GM23338 (cell line): ENCODE data around the gene MAPK7.

Experiments
- CREB1 ChIP-seq: fragments of 250-450 bp; sonication (Bioruptor Pico); IDR thresholded peaks from 2 replicates; pipeline ENCODE4 v1.5.0; 2020; ENCODE audit warnings: low read depth, mild to moderate bottlenecking, moderate library complexity
- CTCF ChIP-seq, 2 experiments: fragments of 200-600 bp in 1 of 2; sonication (generic) in 1 of 2; conservative IDR thresholded peaks; 2 replicates each; pipeline versions ENCODE4 v1.5.1 to v1.6.1; 2016 to 2017; ENCODE audit warnings: antibody characterized with exemption in 2 of 2, low read depth in 2 of 2, mild to moderate bottlenecking in 2 of 2, moderate library complexity in 1 of 2
- EZH2 ChIP-seq: fragments of 200-600 bp; sonication (generic); IDR thresholded peaks from one replicate; pipeline ENCODE4 v1.8.0; 2017; ENCODE audit warnings: antibody characterized with exemption, mild to moderate bottlenecking, low read depth; ENCODE audit not compliant: unreplicated experiment
- EZH2phosphoT487 ChIP-seq: fragments of 200-600 bp; sonication (generic); IDR thresholded peaks from one replicate; pipeline ENCODE4 v1.8.1; 2018; ENCODE audit warnings: antibody characterized with exemption; ENCODE audit not compliant: unreplicated experiment
- POLR2AphosphoS5 ChIP-seq: IDR thresholded peaks from 2 replicates; pipeline ENCODE4 v1.6.1; 2016; ENCODE audit warnings: antibody characterized with exemption, low read depth
- TF ChIP-seq, protein P1 (sequence below): IDR thresholded peaks from one replicate; pipeline ENCODE4 v1.6.1; 2018; ENCODE audit warnings: antibody characterized with exemption; ENCODE audit not compliant: unreplicated experiment
- TF ChIP-seq, protein P2 (sequence below): IDR thresholded peaks from 2 replicates; pipeline ENCODE4 v1.6.1; 2016; ENCODE audit warnings: antibody characterized with exemption

- TF ChIP-seq CTCF (conservative IDR thresholded peaks at IDR 0.05; ENCODE audit: low read depth in 2 of 2) (no peak), CREB1 (CRISPR knock-in tag) (no peak), POLR2AphosphoS5 (no peak), EZH2phosphoT487 (no peak), EZH2 (no peak)
- TF ChIP-seq, protein P1, sequence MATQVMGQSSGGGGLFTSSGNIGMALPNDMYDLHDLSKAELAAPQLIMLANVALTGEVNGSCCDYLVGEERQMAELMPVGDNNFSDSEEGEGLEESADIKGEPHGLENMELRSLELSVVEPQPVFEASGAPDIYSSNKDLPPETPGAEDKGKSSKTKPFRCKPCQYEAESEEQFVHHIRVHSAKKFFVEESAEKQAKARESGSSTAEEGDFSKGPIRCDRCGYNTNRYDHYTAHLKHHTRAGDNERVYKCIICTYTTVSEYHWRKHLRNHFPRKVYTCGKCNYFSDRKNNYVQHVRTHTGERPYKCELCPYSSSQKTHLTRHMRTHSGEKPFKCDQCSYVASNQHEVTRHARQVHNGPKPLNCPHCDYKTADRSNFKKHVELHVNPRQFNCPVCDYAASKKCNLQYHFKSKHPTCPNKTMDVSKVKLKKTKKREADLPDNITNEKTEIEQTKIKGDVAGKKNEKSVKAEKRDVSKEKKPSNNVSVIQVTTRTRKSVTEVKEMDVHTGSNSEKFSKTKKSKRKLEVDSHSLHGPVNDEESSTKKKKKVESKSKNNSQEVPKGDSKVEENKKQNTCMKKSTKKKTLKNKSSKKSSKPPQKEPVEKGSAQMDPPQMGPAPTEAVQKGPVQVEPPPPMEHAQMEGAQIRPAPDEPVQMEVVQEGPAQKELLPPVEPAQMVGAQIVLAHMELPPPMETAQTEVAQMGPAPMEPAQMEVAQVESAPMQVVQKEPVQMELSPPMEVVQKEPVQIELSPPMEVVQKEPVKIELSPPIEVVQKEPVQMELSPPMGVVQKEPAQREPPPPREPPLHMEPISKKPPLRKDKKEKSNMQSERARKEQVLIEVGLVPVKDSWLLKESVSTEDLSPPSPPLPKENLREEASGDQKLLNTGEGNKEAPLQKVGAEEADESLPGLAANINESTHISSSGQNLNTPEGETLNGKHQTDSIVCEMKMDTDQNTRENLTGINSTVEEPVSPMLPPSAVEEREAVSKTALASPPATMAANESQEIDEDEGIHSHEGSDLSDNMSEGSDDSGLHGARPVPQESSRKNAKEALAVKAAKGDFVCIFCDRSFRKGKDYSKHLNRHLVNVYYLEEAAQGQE: no peak
- TF ChIP-seq, protein P2, sequence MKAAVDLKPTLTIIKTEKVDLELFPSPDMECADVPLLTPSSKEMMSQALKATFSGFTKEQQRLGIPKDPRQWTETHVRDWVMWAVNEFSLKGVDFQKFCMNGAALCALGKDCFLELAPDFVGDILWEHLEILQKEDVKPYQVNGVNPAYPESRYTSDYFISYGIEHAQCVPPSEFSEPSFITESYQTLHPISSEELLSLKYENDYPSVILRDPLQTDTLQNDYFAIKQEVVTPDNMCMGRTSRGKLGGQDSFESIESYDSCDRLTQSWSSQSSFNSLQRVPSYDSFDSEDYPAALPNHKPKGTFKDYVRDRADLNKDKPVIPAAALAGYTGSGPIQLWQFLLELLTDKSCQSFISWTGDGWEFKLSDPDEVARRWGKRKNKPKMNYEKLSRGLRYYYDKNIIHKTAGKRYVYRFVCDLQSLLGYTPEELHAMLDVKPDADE: no peak
These were observed 1.5 kb upstream of the MAPK7 start for GRCh38 chr17:19376811-19377210.
